HG03196 (cell line): ENCODE data around the gene CHFR.
"Not testable (repeated sequence)": the region's sequence is repeated elsewhere in the genome, so short reads cannot be mapped to it uniquely, and the experiment has no call there.

Experiments used
- ATAC-seq: cut with Tn5 transposase; IDR thresholded peaks from one replicate; pipeline ENCODE4 v1.9.1; 2021; ENCODE audit not compliant: unreplicated experiment

Gene CHFR

GRCh38 chr12:132812631-132813305 is 74.6 kb downstream of the CHFR start:
- no peak for ATAC-seq

DNA sequence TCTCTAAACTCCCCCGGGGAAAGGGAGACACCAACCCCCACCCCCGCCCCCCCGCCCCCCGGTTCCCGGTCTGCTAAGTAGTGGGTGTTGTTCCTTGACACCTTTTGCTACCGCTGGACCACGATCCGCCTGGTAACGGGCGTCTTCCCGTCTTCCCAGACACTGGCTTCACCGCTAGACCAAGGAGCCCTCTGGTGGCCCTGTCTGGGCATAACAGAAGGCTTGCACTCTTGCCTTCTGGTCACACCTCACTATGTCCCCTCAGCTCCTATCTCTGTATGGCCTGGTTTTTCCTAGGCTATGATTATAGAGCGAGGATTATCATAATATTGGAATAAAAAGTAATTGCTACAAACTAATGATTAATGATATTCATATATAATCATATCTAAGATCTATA is 78.0 kb downstream of the CHFR start:
- not testable (repeated sequence) for ATAC-seq

- ATAC-seq: no peak
Measured at GRCh38 chr12:132807295-132808092, 79.9 kb downstream of the CHFR start.

- ATAC-seq: no peak
Measured at GRCh38 chr12:132806857-132807256, 80.5 kb downstream of the CHFR start.

DNA sequence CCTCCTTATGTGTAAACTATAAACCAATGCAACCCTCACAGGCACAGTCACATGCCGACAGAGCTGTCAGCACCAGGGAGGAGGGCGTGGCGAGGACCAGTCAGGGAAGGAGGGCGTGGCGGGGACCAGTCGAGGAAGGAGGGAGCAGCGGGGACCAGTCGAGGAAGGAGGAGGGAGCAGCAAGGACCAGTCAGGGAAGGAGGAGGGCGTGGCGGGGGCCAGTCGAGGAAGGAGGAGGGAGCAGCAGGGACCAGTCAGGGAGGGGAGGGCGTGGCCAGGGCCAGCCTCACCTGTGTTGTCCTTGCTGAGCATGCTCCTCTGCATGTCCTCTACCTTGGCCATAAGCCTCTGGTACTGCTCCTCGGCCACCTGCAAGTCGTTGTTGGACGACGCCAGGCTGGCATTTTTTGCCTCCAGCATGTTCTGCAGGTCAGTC is 83.0 kb downstream of the CHFR start:
- no peak for ATAC-seq

DNA sequence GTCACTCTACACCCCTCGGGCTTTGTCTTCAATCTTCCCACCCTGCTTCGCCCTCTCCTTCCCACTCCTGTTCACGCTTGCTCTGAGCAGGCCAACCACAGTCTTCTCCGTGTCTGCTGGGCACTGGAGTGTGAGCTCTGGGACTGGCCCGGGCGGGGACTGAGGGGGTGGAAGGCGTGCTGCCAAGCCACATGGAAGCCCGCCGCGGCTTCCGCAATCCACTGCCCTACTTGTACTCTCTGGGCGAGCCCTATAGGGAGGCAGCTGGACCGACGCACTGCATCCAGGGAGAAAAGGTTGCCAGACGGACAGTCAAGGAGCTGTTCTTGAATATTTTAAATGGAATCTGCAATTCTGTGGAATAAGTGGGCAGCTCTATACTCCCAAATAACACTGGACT is 83.5 kb downstream of the CHFR start:
- ATAC-seq: no peak

DNA sequence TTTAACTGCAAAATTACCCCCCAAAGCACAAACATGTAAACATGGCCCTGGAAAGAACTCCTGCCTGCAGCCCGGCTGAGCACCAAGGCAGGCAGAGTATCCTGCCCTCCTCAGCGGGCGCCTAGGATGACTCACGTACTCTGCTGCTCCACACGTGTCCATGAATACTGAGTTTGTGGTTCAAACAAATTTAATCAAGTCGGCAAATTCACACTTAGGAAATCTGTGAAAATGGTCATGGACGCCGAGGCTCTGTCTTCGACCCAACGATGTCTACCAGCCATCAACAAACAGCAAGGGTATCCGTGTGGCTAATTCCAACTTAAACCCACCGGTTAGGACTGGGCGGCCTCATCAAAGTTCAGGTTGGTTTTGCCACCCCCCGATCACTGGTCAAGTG is 84.3 kb downstream of the CHFR start:
- ATAC-seq: no peak

- ATAC-seq: no peak
Measured at GRCh38 chr12:132801741-132802140, 85.7 kb downstream of the CHFR start.

- ATAC-seq: no peak
Measured at GRCh38 chr12:132798836-132799235, 88.6 kb downstream of the CHFR start.

DNA sequence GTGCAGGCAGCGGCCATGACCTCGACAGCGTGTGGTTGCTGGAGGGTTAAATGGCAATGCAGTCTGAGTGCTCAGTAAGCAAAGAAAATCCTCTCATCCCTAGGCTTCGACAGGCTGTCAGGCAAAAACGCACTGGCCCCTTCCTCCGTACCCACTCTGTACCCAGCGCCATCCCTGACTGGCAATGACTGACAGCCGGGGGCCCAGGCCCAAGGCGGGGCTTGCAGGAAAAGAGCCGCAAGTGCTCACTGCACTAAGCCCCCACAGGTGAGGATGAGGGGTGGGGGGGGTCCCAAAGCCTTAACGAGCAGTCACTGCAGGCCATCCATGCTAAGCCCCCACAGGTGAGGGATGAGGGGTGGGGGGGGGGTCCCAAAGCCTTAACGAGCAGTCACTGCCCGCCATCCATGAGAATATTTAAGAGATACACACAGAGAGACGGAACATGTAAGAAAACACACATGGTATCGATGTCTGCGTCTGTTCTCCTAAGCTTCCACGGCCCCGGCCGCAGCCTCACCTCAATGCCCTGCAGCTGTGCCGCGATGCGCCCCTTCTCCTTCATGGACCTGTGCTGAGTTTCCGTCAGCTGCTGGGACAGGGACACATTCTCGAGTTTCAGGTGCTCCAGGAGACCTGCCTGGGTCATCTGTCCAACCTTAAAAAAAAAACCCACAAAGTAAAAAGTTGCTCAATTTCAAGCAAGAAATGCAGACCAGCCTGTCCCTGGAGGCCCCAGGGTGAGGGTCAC is 89.4 kb downstream of the CHFR start:
- no peak for ATAC-seq

- ATAC-seq: no peak
Measured at GRCh38 chr12:132795847-132796246, 91.6 kb downstream of the CHFR start.

DNA sequence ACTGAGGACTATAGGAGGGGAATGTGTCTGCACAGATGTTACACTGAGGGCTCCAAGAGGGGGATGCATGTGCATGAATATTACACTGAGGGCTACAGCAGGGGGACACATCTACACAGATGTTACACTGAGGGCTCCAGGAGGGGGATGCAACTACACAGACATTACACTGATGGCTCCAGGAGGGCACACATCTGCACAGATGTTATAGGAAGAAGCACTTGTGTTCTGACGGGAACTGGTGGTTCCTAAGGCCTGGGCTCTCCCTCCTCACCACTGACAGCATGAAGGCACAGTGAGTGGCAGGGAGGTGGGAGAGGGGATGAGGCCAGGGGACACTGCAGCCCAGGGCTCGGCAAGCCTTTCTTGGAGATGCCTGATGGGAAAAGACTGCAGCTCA is 95.5 kb downstream of the CHFR start:
- not testable (repeated sequence) for ATAC-seq

DNA sequence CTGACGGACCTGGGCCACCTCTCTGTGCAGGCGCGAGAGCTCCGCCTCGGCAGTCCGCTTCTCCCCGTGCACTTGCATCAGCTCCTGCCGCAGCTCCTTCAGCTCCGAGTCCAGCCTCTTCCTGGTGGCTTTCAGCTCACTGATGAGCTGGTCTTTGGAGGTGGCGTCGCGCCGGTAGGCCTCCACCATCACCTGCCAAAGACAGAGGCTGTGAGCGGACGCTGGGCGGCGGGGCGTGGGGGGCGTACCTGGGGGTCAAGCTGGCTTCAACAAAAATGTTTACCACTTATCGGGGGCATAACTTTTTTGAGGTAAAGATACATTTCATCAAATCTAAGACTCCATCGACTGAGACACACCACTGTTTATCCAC is 98.3 kb downstream of the CHFR start:
- no peak for ATAC-seq

GRCh38 chr12:132788375-132789098 is 98.9 kb downstream of the CHFR start:
- no peak for ATAC-seq

DNA sequence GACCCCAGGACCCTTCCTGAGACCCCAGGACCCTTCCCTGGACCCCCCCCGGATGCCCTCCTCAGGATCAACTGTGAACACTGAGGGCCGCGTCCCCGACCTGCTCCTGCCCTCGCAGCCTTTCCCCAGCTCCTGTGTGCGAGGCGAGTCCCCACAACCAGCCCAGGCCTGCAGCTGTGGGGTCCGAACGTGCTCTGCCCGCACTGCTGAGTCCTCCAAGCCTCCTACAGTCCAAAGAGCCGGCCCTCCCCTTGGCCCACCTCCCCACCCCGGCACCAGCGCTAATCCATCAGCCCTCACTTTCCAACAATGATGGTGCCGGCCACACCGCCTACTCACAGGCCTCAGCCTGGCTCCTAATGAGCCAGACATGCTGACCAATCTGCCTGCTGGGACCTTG is 99.5 kb downstream of the CHFR start:
- no peak for ATAC-seq

- no peak for ATAC-seq
Measured at GRCh38 chr12:132786192-132786591, 101.2 kb downstream of the CHFR start.

- no peak for ATAC-seq
Measured at GRCh38 chr12:132784580-132784979, 102.8 kb downstream of the CHFR start.

- no peak for ATAC-seq
Measured at GRCh38 chr12:132783917-132784531, 103.4 kb downstream of the CHFR start.
